Measurements from ENCODE around the gene RAI1.

- TF ChIP-seq KAT2A (conservative IDR thresholded peaks at IDR 0.05; ENCODE audit: control insufficient read depth, low read depth, low read length) (no peak), EP300 (IDR thresholded peaks at IDR 0.05; ENCODE audit: borderline replicate concordance in 1 of 2, control insufficient read depth in 1 of 2, low read depth in 2 of 2, low read length in 2 of 2) (no peak), YY1 (IDR thresholded peaks at IDR 0.05; ENCODE audit: low read depth, low read length) (no peak), HDGF (IDR thresholded peaks at IDR 0.05) (no peak), MXI1 (IDR thresholded peaks at IDR 0.05; ENCODE audit: low read depth, low read length) (no peak), RAD21 (IDR thresholded peaks at IDR 0.05; ENCODE audit: insufficient read depth, low read depth, low read length) (no peak), JUNB (IDR thresholded peaks at IDR 0.05) (no peak), CTCF (IDR thresholded peaks at IDR 0.05 in 2 of 3, conservative IDR thresholded peaks at IDR 0.05 in 1 of 3; ENCODE audit: control insufficient read depth in 2 of 3, extremely low read depth in 1 of 3, insufficient read depth in 1 of 3, low read depth in 3 of 3, low read length in 3 of 3) (no peak), POLR2A (IDR thresholded peaks at IDR 0.05; ENCODE audit: low read depth, low read length) (no peak), POLR2AphosphoS5 (IDR thresholded peaks at IDR 0.05; ENCODE audit: low read length) (no peak), BACH1 (IDR thresholded peaks at IDR 0.05; ENCODE audit: borderline replicate concordance) (no peak)
- TF ChIP-seq, protein P1, sequence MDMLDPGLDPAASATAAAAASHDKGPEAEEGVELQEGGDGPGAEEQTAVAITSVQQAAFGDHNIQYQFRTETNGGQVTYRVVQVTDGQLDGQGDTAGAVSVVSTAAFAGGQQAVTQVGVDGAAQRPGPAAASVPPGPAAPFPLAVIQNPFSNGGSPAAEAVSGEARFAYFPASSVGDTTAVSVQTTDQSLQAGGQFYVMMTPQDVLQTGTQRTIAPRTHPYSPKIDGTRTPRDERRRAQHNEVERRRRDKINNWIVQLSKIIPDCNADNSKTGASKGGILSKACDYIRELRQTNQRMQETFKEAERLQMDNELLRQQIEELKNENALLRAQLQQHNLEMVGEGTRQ (IDR thresholded peaks at IDR 0.05; ENCODE audit: borderline replicate concordance, low read depth, low read length), result no peak
These were observed 108.8 kb downstream of the RAI1 start for GRCh38 chr17:17789828-17790636.
